Central memory CD8-positive, alpha-beta T cell (primary cell): ENCODE results near the gene RAB4B.

ENCODE experiments used
- ATAC-seq: fragments of 150-1000 bp; cut with Tn5 transposase; replicated peaks from 2 replicates; pipeline ENCODE4 v1.10.0; 2022; ENCODE audit warnings: mild to moderate bottlenecking, moderate FRiP score, moderate number of reproducible peaks; ENCODE audit not compliant: poor library complexity, severe bottlenecking; ENCODE audit errors: extremely low read depth
- DNase-seq, 2 donors: peaks; one replicate each; pipeline ENCODE4 v3.0.0; 2021; ENCODE audit warnings: low spot score in 2 of 2
- H3K27ac Mint-ChIP-seq: one replicate; pipeline ENCODE4 v1.8.0; 2022; ENCODE audit warnings: low read depth, mild to moderate bottlenecking, moderate library complexity, mixed read lengths
- H3K27me3 Mint-ChIP-seq: one replicate; pipeline ENCODE4 v1.8.0; 2022; ENCODE audit warnings: mixed read lengths
- H3K36me3 Mint-ChIP-seq: one replicate; pipeline ENCODE4 v1.8.0; 2022; ENCODE audit warnings: mild to moderate bottlenecking, moderate library complexity, mixed read lengths; ENCODE audit not compliant: insufficient read depth
- H3K4me1 Mint-ChIP-seq: one replicate; pipeline ENCODE4 v1.8.0; 2022; ENCODE audit warnings: mixed read lengths
- H3K4me3 Mint-ChIP-seq: one replicate; pipeline ENCODE4 v1.8.0; 2022; ENCODE audit warnings: mild to moderate bottlenecking, moderate library complexity, mixed read lengths
- H3K9me3 Mint-ChIP-seq: one replicate; pipeline ENCODE4 v1.8.0; 2022; ENCODE audit warnings: mixed read lengths

Gene RAB4B

DNA sequence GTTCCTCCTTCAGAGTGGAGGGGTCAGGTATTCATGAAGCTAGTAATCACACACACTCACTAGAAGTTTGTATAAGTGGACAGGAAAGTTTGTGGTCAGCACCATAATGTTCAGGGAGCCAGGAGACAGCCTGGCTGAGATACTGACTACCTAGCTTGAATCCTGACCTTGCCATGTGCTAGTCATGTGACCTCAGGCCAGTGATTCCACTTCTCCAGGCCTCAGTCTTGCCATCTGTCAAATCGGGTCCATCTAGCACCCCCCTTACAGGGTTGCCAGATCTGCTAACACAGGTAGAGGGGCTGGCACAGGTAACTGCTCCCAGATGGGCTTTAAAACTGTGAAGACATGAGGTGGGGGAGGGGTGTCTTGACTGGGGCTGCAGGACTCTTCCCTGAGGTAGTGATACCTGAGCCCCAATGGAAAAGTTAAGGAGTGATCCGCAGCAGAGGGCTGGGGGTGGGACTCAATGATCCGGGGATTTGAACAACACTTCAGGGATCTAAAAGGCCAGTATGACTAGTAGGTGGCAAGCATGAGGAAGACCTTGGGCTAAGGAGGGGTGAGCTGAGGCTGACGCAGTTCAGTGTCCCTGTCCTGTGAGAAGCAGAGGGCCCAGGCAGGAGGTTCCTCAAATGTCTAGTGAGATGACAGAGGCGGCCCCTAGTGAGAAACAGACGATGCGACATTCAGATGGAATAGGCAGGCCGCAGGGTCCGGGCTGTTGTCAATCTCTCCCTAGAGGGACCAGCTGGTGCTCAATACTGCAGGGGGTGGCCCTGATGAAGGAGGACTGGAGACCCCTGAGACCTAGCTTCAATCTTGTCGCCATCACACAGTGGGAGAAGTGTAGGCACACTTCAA lies 36.3 kb upstream of the RAB4B start:
- no peak overlapping the region for H3K27ac Mint-ChIP-seq
- peaks cover 3% of the 10 kb centered on the region for H3K36me3 Mint-ChIP-seq
- H3K27me3 Mint-ChIP-seq = no peaks in the 10 kb centered on the region
- DNase-seq (no peak), ATAC-seq (no peak)
- H3K9me3 Mint-ChIP-seq = no peaks in the 10 kb centered on the region
- H3K4me3 Mint-ChIP-seq = no peak overlapping the region
- no peaks in the 10 kb centered on the region for H3K4me1 Mint-ChIP-seq

DNA sequence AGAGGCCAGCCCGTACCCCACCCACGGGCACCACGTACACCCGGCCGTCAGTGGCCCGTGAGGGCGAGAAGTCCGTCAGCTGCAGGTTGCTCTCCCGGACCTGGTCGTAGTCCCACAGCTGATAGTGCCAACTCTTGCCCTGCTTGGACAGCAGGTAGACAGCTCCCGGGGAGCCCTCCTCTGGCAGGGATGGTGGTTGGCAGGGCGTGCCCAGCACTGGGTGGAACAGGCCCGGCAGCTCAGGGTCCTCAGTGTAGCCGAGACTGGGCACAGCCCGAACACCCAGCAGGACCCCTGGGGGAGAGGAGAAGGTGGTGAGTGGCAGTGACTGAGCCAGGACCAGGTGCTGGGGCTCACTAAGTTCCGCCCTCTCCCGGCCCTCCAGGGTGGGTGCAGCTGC lies 35.6 kb upstream of the RAB4B start:
- DNase-seq (no peak), ATAC-seq (no peak)
- H3K9me3 Mint-ChIP-seq = no peaks in the 10 kb centered on the region
- H3K27ac Mint-ChIP-seq = no peak overlapping the region
- no peaks in the 10 kb centered on the region for H3K27me3 Mint-ChIP-seq
- no peak overlapping the region for H3K4me3 Mint-ChIP-seq
- H3K36me3 Mint-ChIP-seq = peaks cover 1% of the 10 kb centered on the region
- no peaks in the 10 kb centered on the region for H3K4me1 Mint-ChIP-seq

DNA sequence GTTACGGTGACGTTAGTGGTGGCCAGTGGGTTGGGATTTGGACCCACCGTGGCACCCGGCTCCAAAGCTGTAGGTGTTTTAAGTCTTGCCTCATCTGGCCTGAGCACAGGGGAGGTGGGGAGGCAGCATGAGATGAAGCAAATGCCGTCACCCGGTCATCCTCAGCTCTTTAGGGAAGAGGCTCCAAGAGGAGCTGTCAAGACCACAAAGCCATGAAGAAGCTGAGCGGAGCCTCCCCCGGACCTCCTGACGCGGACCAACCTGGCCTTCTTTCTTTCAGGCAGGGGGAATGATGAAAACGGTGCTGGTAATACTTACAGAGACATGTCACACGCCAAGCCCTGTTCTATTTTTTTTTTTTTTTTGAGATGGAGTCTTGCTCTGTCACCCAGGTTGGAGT lies 35.2 kb upstream of the RAB4B start:
- no peak for ATAC-seq
- Mint-ChIP-seq H3K27ac (no peak overlapping the region), H3K27me3 (no peaks in the 10 kb centered on the region), H3K36me3 (no peaks in the 10 kb centered on the region), H3K4me1 (no peaks in the 10 kb centered on the region), H3K4me3 (no peak overlapping the region), H3K9me3 (no peaks in the 10 kb centered on the region)
- no peak for DNase-seq

DNA sequence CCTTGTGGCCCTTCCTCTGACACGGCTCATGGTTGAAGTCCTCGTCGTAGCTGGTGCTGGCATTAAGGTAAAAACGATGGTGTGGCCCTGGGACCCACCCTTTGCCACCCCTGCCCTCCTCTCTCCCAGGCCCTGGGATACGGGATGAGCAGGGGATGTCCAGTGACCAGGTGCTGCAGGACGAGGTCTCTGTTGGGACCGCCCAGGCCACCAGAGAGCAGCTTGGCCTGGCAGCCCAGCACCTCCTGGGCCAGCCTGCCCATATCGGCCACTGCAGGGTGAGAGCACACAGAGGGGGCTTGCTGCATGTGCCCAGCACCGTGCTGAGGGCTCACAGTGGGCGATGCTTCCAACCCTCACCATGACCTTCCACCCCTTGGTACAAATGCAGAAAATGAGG lies 34.1 kb upstream of the RAB4B start:
- peak overlapping the region; percentile 71 for H3K27ac Mint-ChIP-seq
- ATAC-seq (no peak), DNase-seq (no peak)
- no peak overlapping the region for H3K4me3 Mint-ChIP-seq
- H3K36me3 Mint-ChIP-seq = peaks cover under 1% of the 10 kb centered on the region
- H3K4me1 Mint-ChIP-seq = no peaks in the 10 kb centered on the region
- no peaks in the 10 kb centered on the region for H3K27me3 Mint-ChIP-seq
- no peaks in the 10 kb centered on the region for H3K9me3 Mint-ChIP-seq

DNA sequence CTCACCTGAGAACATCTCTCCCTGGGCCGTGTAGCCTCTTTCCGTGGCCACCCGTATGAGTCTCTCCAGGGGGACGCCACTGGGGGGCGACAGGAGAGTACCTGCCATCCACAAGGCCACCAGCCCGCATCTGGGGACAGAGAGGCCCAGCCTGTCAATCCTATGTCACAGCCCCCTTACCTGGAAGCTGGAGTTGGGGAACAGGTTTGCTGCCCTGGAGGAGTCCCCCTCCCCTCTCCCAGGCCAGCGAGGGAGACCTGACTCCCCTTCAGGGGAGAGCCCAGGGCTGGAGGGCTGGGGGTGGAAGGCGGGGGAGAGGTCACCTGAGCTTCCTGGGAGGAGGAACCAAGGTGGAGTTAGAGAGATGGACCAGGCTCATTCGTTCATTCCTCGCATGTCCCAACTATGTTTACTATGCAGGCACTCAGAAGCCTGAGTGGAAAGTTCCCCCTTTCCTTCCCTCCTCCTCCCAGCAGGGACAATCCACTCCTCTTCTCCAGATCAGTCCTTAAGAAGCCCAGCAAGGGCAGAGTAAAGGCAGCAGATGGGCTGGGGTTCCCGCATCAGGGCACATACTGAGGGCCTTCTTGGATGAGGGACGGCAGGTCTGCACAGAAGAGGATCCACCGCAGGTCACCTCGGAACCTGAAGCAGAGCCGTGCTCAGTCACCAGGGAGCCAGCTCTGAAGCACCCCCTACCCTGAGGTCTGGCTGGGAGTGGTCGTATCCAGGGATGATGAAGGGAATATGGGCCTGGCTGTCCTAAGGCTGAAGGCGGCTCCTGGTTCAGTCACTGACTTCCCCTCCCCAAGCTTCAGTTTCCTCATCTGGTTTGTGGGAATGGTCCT lies 33.3 kb upstream of the RAB4B start:
- ATAC-seq (peak; percentile 40), DNase-seq (no peak)
- H3K27me3 Mint-ChIP-seq = no peaks in the 10 kb centered on the region
- peaks cover 5% of the 10 kb centered on the region for H3K36me3 Mint-ChIP-seq
- no peak overlapping the region for H3K4me3 Mint-ChIP-seq
- H3K4me1 Mint-ChIP-seq = peaks cover 6% of the 10 kb centered on the region
- no peak overlapping the region for H3K27ac Mint-ChIP-seq
- H3K9me3 Mint-ChIP-seq = no peaks in the 10 kb centered on the region

DNA sequence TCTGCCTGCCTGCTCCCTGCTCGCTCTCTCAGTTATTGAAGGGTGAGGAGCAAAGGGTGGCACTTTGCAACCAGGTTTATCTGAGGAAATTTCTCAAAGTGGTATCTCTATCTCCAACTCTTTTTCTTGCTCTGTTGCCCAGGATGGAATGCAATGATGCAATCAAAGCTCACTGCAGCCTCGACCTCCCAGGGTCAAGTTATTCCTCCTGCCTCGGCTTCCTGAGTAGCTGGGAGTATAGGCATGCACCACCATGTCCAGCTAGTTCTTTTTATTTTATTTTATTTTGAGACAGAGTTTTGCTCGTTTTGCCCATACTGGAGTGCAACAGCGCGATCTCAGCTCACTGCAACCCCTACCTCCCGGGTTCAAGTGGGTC lies 32.7 kb upstream of the RAB4B start:
- peaks cover 12% of the 10 kb centered on the region for H3K4me1 Mint-ChIP-seq
- H3K36me3 Mint-ChIP-seq = peaks cover 10% of the 10 kb centered on the region
- H3K9me3 Mint-ChIP-seq = no peaks in the 10 kb centered on the region
- H3K27ac Mint-ChIP-seq = no peak overlapping the region
- no peak for DNase-seq
- no peak overlapping the region for H3K4me3 Mint-ChIP-seq
- no peaks in the 10 kb centered on the region for H3K27me3 Mint-ChIP-seq
- no peak for ATAC-seq

- H3K27ac Mint-ChIP-seq = no peak overlapping the region
- no peak overlapping the region for H3K4me3 Mint-ChIP-seq
- DNase-seq = no peak
- peaks cover 28% of the 10 kb centered on the region for H3K4me1 Mint-ChIP-seq
- H3K27me3 Mint-ChIP-seq = no peaks in the 10 kb centered on the region
- no peak for ATAC-seq
- H3K36me3 Mint-ChIP-seq = peaks cover 31% of the 10 kb centered on the region
- H3K9me3 Mint-ChIP-seq = no peaks in the 10 kb centered on the region
These were observed 30.5 kb upstream of the RAB4B start for GRCh38 chr19:40747536-40747935.

GRCh38 chr19:40750058-40750873 lies 27.8 kb upstream of the RAB4B start, which contains the start of gene ACTMAP:
TSS of gene ACTMAP (minus strand) at chr19:40750477. CDS start at chr19:40749803, 674 bp downstream.
- Mint-ChIP-seq H3K9me3 (no peaks in the 10 kb centered on the region), H3K27ac (peak within 1 kb of the TSS; percentile 93)

DNA sequence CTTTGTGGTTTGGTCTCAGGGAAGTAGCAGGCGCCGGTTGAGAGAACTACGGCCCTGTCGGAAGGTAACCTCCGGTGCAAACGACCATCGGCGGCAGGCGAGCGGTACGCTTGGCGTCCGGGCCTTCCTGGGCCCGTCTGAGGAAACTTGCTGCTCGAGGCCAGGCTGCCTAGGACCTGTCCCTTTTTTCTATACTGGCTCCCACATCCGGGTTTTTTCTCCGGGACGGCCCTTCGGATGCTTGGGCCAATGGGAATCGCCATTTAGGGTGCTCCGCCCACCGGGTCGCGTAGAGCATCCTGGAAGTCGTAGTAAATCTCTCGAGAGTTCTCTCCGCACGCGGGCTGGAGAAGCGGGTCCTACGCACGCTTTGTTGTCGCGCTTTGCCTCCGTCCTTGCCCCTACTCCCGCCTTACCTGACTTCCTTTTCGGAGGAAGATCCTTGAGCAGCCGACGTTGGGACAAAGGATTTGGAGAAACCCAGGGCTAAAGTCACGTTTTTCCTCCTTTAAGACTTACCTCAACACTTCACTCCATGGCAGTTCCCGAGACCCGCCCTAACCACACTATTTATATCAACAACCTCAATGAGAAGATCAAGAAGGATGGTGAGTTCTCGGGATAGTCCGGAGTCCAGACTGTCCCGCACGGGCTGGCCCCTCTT lies 27.0 kb upstream of the RAB4B start, which contains the start of gene SNRPA:
SNRPA (plus strand) TSS at position 330 of the 664 bp plus-strand sequence; CDS start at position 536, 206 bp downstream.
- Mint-ChIP-seq H3K4me1 (peaks cover 51% of the 10 kb centered on the region), H3K9me3 (no peaks in the 10 kb centered on the region), H3K36me3 (peaks cover 41% of the 10 kb centered on the region), H3K27me3 (no peaks in the 10 kb centered on the region), H3K27ac (peak within 1 kb of the TSS; percentile 93), H3K4me3 (peak within 1 kb of the TSS; percentile 84)
- ATAC-seq = peak; percentile 73
- peak; percentile 94 to 95 for DNase-seq

More at GRCh38 chr19:40750058-40750873, 27.8 kb upstream of the RAB4B start, which contains the start of gene ACTMAP:
- peak; percentile 90 for ATAC-seq
- H3K4me1 Mint-ChIP-seq = peaks cover 45% of the 10 kb centered on the region
- no peaks in the 10 kb centered on the region for H3K27me3 Mint-ChIP-seq
- peaks cover 39% of the 10 kb centered on the region for H3K36me3 Mint-ChIP-seq
- peak within 1 kb of the TSS; percentile 84 for H3K4me3 Mint-ChIP-seq
- DNase-seq = peak; percentile 98 to 100

- DNase-seq (no peak), ATAC-seq (no peak)
- peaks cover 64% of the 10 kb centered on the region for H3K4me1 Mint-ChIP-seq
- no peaks in the 10 kb centered on the region for H3K9me3 Mint-ChIP-seq
- H3K27ac Mint-ChIP-seq = peak overlapping the region; percentile 93
- peaks cover 52% of the 10 kb centered on the region for H3K36me3 Mint-ChIP-seq
- H3K27me3 Mint-ChIP-seq = no peaks in the 10 kb centered on the region
- H3K4me3 Mint-ChIP-seq = peak overlapping the region; percentile 84
These were observed 25.7 kb upstream of the RAB4B start for GRCh38 chr19:40752257-40752781.

- H3K27ac Mint-ChIP-seq = peak overlapping the region; percentile 95
- H3K9me3 Mint-ChIP-seq = no peaks in the 10 kb centered on the region
- DNase-seq (no peak), ATAC-seq (no peak)
- peaks cover 70% of the 10 kb centered on the region for H3K4me1 Mint-ChIP-seq
- H3K27me3 Mint-ChIP-seq = no peaks in the 10 kb centered on the region
- H3K4me3 Mint-ChIP-seq = peak overlapping the region; percentile 84
- H3K36me3 Mint-ChIP-seq = peaks cover 68% of the 10 kb centered on the region
These were observed 23.3 kb upstream of the RAB4B start for GRCh38 chr19:40754611-40755247.
